H1 (cell line): ENCODE measurements around the gene GOLGA7B.

Experiments used
- FOSL1 ChIP-seq: IDR thresholded peaks from 2 replicates; pipeline ENCODE4 v1.6.1; 2011; ENCODE audit warnings: mild to moderate bottlenecking, low read depth, low read length, moderate library complexity; ENCODE audit not compliant: insufficient read depth
- POLR2A ChIP-seq, 2 experiments: IDR thresholded peaks; 1 replicate in 1 of 2; 2 replicates in 1 of 2; pipeline ENCODE4 v1.6.1; 2011; ENCODE audit warnings: low read depth in 2 of 2, low read length in 2 of 2, mild to moderate bottlenecking in 2 of 2; ENCODE audit errors: control extremely low read depth in 1 of 2
- RNF2 ChIP-seq: fragments of 200-900, 300-1000 bp; sonication (generic); IDR thresholded peaks from 2 replicates; pipeline ENCODE4 v1.7.1; 2016; ENCODE audit warnings: borderline replicate concordance, low read depth, mild to moderate bottlenecking, antibody characterized with exemption, low read length; ENCODE audit not compliant: poor library complexity, severe bottlenecking; ENCODE audit errors: missing control alignments
- SRF ChIP-seq: IDR thresholded peaks from 2 replicates; pipeline ENCODE4 v1.6.1; 2011; ENCODE audit warnings: mild to moderate bottlenecking, low read depth, low read length, moderate library complexity
- TF ChIP-seq, protein P1 (sequence below), 3 experiments: IDR thresholded peaks; 1 replicate in 2 of 3; 2 replicates in 1 of 3; pipeline versions ENCODE4 v1.5.1 to v1.6.1; 2011; ENCODE audit warnings: low read length in 3 of 3, mild to moderate bottlenecking in 3 of 3, inconsistent platforms in 2 of 3, low read depth in 1 of 3, moderate library complexity in 1 of 3; ENCODE audit not compliant: insufficient read depth in 1 of 3; ENCODE audit errors: control extremely low read depth in 1 of 3
- TF ChIP-seq, protein P2 (sequence below): fragments of 300-600 bp; sonication (generic); IDR thresholded peaks from 2 replicates; pipeline ENCODE4 v1.7.1; 2012; ENCODE audit warnings: low read length, moderate library complexity, mild to moderate bottlenecking, inconsistent platforms; ENCODE audit not compliant: insufficient replicate concordance

DNA sequence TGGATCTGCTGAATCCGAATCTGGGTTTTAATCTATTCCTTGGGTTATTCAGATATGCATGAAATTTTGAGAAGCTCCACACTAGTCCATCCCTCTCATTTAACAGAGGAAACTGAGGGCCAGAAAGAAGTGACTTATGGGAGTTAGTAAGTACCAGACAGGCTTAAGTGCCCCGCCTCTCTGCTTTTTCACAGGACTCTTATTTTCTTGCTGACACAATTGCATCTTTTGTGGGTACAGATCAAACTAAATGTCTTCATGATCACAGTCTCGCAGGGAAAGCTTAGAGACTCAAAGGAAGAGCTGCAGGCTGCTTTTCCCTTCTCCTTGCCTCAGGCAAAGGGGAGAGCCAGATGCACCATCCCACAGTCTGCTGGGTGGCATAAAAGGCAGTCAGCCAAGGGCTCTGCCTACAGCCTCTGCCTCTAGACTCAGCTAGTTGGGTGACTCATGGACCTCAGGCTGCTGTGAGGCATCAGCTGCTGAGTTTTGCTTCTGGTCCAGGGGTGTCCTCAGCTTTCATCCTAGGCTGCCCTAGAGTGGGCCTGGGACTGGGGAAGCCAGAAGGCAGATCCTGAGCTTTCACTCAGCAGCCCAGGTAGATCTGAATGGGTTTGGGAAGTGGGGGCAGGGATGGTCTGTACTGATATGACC, 11.6 kb downstream of the GOLGA7B start:
- TF ChIP-seq, protein P1, sequence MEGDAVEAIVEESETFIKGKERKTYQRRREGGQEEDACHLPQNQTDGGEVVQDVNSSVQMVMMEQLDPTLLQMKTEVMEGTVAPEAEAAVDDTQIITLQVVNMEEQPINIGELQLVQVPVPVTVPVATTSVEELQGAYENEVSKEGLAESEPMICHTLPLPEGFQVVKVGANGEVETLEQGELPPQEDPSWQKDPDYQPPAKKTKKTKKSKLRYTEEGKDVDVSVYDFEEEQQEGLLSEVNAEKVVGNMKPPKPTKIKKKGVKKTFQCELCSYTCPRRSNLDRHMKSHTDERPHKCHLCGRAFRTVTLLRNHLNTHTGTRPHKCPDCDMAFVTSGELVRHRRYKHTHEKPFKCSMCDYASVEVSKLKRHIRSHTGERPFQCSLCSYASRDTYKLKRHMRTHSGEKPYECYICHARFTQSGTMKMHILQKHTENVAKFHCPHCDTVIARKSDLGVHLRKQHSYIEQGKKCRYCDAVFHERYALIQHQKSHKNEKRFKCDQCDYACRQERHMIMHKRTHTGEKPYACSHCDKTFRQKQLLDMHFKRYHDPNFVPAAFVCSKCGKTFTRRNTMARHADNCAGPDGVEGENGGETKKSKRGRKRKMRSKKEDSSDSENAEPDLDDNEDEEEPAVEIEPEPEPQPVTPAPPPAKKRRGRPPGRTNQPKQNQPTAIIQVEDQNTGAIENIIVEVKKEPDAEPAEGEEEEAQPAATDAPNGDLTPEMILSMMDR (IDR thresholded peaks at IDR 0.05; ENCODE audit: control extremely low read depth in 1 of 3, insufficient read depth in 1 of 3, low read depth in 1 of 3, low read length in 3 of 3), result no peak
- TF ChIP-seq, protein P2, sequence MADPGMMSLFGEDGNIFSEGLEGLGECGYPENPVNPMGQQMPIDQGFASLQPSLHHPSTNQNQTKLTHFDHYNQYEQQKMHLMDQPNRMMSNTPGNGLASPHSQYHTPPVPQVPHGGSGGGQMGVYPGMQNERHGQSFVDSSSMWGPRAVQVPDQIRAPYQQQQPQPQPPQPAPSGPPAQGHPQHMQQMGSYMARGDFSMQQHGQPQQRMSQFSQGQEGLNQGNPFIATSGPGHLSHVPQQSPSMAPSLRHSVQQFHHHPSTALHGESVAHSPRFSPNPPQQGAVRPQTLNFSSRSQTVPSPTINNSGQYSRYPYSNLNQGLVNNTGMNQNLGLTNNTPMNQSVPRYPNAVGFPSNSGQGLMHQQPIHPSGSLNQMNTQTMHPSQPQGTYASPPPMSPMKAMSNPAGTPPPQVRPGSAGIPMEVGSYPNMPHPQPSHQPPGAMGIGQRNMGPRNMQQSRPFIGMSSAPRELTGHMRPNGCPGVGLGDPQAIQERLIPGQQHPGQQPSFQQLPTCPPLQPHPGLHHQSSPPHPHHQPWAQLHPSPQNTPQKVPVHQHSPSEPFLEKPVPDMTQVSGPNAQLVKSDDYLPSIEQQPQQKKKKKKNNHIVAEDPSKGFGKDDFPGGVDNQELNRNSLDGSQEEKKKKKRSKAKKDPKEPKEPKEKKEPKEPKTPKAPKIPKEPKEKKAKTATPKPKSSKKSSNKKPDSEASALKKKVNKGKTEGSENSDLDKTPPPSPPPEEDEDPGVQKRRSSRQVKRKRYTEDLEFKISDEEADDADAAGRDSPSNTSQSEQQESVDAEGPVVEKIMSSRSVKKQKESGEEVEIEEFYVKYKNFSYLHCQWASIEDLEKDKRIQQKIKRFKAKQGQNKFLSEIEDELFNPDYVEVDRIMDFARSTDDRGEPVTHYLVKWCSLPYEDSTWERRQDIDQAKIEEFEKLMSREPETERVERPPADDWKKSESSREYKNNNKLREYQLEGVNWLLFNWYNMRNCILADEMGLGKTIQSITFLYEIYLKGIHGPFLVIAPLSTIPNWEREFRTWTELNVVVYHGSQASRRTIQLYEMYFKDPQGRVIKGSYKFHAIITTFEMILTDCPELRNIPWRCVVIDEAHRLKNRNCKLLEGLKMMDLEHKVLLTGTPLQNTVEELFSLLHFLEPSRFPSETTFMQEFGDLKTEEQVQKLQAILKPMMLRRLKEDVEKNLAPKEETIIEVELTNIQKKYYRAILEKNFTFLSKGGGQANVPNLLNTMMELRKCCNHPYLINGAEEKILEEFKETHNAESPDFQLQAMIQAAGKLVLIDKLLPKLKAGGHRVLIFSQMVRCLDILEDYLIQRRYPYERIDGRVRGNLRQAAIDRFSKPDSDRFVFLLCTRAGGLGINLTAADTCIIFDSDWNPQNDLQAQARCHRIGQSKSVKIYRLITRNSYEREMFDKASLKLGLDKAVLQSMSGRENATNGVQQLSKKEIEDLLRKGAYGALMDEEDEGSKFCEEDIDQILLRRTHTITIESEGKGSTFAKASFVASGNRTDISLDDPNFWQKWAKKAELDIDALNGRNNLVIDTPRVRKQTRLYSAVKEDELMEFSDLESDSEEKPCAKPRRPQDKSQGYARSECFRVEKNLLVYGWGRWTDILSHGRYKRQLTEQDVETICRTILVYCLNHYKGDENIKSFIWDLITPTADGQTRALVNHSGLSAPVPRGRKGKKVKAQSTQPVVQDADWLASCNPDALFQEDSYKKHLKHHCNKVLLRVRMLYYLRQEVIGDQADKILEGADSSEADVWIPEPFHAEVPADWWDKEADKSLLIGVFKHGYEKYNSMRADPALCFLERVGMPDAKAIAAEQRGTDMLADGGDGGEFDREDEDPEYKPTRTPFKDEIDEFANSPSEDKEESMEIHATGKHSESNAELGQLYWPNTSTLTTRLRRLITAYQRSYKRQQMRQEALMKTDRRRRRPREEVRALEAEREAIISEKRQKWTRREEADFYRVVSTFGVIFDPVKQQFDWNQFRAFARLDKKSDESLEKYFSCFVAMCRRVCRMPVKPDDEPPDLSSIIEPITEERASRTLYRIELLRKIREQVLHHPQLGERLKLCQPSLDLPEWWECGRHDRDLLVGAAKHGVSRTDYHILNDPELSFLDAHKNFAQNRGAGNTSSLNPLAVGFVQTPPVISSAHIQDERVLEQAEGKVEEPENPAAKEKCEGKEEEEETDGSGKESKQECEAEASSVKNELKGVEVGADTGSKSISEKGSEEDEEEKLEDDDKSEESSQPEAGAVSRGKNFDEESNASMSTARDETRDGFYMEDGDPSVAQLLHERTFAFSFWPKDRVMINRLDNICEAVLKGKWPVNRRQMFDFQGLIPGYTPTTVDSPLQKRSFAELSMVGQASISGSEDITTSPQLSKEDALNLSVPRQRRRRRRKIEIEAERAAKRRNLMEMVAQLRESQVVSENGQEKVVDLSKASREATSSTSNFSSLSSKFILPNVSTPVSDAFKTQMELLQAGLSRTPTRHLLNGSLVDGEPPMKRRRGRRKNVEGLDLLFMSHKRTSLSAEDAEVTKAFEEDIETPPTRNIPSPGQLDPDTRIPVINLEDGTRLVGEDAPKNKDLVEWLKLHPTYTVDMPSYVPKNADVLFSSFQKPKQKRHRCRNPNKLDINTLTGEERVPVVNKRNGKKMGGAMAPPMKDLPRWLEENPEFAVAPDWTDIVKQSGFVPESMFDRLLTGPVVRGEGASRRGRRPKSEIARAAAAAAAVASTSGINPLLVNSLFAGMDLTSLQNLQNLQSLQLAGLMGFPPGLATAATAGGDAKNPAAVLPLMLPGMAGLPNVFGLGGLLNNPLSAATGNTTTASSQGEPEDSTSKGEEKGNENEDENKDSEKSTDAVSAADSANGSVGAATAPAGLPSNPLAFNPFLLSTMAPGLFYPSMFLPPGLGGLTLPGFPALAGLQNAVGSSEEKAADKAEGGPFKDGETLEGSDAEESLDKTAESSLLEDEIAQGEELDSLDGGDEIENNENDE, result no peak
- TF ChIP-seq RNF2 (no peak), POLR2A (IDR thresholded peaks at IDR 0.05; ENCODE audit: control extremely low read depth in 1 of 2, low read depth in 2 of 2, low read length in 2 of 2) (no peak), SRF (no peak), FOSL1 (no peak)
